CD4-positive, alpha-beta T cell treated with Interferon alpha-2 for 1 hour (primary cell): ENCODE data around the gene ABCA7.

ENCODE experiments used
- DNase-seq, 2 donors: peaks; one replicate each; pipeline ENCODE4 v3.0.0-alpha.2; 2020 to 2022

The ABCA7 gene

DNA sequence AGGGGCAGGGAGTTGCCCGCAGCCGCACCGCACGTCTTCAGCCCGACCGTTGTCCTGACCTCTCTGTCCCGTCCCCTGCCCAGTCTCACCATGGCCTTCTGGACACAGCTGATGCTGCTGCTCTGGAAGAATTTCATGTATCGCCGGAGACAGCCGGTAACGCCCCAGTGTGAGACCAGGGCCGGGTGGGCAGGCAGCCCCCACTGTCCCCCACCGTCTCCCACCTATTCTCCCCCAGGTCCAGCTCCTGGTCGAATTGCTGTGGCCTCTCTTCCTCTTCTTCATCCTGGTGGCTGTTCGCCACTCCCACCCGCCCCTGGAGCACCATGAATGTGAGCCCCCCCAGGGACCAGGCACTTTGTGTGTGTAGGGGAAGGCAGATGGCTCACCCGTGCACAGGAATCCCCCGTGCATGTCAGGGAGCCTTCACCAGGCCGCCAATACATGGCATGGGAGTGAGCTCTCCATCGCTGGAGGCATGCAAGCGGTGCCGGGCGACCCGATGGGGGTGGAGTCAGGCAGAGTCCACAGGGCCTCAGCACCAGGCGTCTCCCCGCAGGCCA, 1.4 kb downstream of the ABCA7 start:
- no peak for DNase-seq

DNA sequence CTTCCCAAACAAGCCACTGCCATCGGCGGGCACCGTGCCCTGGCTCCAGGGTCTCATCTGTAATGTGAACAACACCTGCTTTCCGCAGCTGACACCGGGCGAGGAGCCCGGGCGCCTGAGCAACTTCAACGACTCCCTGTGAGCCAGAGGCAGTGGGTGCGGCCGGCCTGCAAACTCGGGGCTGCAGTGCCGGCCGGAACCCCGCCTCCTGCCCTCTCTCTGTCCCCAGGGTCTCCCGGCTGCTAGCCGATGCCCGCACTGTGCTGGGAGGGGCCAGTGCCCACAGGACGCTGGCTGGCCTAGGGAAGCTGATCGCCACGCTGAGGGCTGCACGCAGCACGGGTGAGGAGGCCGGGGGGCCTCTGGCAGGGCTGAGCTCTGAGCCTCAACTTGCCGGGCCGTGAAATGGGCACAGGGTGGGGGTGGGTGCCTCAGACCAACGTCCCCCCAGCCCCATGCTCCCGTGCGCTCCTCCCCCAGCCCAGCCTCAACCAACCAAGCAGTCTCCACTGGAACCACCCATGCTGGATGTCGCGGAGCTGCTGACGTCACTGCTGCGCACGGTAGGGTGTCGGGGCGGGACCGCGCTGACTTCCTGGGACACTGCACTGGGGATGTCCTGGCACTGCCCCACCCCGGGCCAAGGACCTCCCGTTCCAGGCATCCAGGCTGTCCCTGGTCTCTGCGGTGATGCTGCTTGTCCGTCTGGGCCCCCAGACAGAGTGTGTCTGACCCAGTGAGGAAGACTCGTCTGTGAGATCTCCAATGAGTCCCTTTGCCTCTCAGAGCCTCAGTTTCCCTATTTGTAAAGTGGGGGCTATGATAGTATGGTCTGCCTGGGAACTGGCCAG, 2.2 kb downstream of the ABCA7 start:
- DNase-seq, result no peak

DNA sequence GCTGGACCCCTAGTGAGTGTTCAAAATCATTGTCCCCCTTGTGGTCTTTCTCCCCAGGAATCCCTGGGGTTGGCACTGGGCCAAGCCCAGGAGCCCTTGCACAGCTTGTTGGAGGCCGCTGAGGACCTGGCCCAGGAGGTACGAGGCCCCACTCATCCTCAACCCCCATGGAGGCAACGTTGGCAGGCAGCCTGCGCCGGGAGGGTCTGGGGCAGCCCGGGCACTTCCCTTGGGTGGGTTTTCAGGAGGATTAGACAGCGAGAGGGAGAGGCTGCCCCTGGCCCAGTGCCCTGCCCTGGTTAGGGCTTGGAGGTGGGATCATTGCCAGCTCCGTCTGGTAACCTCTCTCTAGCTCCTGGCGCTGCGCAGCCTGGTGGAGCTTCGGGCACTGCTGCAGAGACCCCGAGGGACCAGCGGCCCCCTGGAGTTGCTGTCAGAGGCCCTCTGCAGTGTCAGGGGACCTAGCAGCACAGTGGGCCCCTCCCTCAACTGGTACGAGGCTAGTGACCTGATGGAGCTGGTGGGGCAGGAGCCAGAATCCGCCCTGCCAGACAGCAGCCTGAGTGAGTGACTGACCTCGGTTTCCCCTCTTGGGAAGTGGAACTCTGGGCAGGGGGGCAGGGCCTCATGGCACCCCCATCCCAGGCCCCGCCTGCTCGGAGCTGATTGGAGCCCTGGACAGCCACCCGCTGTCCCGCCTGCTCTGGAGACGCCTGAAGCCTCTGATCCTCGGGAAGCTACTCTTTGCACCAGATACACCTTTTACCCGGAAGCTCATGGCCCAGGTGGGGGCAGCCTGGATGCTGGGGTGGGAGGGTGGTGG, 3.0 kb downstream of the ABCA7 start:
- no peak for DNase-seq

DNA sequence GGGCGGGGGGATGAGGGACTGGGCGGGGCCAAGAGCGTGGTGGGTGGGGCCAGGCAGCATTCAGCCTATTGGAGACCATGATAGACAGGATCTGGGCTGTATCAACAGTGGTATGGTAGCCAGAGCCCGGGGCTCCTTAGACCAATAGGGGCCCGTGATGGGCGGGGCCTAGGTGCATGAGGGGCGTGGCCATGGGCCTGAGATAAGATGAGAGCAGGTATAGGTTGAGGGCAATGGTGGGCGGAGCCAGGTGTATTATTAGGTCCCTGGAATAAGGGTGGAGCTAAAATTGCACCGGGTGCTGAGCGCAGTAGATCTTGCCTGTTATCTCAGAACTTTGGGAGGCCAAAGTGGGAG, 5.3 kb downstream of the ABCA7 start:
- DNase-seq, result peak; percentile 83

DNA sequence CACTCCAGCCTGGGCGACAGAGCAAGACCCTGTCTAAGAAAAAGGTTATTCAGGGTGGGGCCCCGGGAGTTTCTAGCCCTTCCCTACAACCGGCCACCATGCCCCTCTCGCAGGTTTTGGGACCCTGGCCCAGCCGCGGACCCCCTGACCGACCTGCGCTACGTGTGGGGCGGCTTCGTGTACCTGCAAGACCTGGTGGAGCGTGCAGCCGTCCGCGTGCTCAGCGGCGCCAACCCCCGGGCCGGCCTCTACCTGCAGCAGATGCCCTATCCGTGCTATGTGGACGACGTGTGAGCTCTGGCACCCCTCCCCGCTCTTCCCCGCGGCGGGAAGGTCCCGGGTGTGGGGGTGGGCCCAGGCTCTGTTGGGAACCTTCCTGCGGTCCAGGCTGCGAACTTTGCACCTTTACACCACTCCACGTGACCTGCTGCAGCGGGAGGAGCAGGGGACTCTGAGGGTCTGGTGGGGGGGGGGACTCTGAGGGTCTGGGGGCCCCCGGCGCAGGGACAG, 6.3 kb downstream of the ABCA7 start:
- DNase-seq, result no peak

DNA sequence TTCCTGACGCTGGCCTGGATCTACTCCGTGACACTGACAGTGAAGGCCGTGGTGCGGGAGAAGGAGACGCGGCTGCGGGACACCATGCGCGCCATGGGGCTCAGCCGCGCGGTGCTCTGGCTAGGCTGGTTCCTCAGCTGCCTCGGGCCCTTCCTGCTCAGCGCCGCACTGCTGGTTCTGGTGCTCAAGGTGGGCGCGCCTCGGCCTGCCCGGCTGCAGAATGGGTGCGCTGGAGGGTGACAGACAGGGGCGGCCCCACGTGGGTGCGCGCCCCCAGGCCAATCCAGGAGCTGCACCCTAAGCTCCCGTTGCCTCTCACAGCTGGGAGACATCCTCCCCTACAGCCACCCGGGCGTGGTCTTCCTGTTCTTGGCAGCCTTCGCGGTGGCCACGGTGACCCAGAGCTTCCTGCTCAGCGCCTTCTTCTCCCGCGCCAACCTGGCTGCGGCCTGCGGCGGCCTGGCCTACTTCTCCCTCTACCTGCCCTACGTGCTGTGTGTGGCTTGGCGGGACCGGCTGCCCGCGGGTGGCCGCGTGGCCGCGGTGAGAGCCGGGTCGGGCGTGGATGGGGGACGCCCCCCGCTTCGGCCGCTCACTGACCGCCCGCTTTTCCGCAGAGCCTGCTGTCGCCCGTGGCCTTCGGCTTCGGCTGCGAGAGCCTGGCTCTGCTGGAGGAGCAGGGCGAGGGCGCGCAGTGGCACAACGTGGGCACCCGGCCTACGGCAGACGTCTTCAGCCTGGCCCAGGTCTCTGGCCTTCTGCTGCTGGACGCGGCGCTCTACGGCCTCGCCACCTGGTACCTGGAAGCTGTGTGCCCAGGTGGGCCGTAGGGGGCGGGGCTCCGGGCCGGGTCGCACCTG, 7.2 kb downstream of the ABCA7 start:
- no peak for DNase-seq

DNA sequence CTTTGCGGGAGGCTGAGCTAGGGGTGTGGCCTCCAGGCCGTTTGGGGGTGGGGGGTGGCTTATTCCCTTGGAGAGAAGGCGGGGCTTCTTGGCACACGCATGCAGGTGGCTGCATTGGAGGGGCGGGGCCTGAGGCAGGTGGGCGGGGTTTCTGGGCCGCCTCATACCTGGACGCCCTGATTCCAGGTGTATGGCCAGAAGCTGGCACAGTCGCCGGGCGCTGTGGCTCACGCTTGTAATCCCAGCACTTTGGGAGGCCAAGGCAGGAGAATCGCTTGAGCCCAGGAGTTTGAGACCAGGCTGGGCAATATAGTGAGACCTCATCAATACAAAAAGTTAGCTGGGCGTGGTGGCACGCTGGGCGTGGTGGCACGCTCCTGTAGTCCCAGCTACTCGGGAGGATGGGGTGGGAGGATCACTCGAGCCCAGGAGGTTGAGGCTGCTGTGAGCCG, 7.8 kb downstream of the ABCA7 start:
- no peak for DNase-seq

DNA sequence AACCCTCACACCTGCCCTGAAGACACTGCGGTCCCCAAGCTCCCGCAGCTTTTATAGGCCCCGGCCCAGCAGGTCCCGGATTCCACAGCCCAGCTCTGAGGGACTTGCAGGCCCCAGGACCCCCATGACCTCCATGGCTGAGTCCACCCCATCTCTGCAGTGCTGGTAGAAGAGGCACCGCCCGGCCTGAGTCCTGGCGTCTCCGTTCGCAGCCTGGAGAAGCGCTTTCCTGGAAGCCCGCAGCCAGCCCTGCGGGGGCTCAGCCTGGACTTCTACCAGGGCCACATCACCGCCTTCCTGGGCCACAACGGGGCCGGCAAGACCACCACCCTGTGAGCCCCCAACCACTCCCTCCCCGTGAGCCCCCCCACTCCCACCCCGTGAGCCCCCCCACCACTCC, 9.2 kb downstream of the ABCA7 start:
- DNase-seq, result no peak

DNA sequence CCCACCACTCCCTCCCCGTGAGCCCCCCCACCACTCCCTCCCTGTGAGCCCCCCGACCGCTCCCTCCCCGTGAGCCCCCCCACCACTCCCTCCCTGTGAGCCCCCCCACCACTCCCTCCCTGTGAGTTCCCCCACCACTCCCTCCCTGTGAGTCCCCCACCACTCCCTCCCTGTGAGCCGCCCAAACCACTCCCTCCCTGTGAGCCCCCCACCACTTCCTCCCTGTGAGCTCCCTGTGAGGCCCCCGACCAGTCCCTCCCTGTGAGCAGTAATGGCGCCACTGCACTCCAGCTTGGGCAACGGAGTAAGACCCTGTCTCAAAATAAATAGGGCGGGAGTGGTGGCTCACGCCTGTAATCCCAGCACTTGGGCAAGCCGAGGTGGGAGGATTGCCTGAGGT, 9.9 kb downstream of the ABCA7 start:
- DNase-seq, result no peak

DNA sequence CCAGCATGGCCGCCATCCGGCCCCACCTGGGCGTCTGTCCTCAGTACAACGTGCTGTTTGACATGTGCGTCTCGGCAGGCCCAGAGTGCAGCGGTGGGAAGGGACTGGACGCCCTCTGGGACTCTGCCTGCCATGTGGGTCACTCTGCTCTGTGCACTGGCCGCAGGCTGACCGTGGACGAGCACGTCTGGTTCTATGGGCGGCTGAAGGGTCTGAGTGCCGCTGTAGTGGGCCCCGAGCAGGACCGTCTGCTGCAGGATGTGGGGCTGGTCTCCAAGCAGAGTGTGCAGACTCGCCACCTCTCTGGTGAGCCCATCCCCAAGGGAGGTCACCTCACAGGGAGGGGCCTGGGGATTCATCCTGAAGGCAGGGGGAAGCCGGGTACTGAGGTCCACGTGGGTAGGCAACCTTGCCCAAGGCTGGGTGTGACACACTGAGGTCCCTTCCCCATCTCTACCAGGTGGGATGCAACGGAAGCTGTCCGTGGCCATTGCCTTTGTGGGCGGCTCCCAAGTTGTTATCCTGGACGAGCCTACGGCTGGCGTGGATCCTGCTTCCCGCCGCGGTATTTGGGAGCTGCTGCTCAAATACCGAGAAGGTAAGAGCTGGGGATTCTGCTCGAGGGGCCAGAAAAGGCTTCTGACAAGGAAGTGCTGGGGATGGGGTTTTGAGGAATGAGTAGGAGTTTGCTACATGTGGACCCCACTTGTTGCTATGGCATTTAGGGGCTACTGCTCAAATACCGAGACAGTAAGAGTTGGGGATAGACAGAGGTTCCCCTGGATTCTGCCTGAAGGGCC, 11.3 kb downstream of the ABCA7 start:
- DNase-seq, result no peak

DNA sequence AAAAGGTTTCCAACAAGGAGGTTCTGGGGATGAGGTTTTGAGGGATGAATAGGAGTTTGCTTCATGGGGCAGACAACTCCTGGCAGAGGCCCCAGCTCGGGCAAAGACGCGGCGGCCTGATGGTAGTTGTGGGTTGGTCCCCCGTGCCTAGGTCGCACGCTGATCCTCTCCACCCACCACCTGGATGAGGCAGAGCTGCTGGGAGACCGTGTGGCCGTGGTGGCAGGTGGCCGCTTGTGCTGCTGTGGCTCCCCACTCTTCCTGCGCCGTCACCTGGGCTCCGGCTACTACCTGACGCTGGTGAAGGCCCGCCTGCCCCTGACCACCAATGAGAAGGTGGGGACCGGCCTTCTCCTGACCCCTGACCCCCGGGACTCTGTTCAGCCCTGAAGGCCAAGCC, 11.9 kb downstream of the ABCA7 start:
- DNase-seq, result no peak

DNA sequence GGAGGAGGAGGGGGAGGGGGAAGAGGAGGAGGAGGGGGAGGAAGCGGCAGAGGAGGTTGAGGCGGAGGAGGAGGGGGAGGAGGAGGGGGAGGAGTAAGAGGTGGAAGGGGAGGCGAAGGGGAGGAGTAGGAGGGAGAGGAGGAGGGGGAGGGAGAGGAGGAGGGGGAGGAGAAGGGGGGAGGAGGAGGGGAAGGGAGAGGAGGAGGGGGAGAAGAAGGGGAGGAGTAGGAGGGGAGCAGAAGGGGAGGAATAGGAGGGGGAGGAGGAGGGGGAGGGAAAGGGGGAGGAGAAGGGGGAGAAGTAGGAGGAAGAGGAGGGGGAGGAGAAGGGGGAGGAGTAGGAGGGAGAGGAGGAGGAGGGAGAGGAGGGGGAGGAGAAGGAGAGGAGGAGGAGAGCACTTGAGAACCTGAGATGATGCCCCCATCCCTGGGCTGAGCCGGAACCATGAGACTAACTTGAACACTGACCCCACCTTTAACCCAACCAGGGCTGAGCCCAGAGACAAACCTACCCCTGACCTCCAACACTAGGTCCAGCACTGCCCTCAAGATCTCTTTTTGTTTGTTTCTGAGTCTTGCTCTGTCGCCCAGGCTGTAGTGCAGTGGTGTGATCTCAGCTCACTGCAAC, 12.6 kb downstream of the ABCA7 start:
- no peak for DNase-seq

DNA sequence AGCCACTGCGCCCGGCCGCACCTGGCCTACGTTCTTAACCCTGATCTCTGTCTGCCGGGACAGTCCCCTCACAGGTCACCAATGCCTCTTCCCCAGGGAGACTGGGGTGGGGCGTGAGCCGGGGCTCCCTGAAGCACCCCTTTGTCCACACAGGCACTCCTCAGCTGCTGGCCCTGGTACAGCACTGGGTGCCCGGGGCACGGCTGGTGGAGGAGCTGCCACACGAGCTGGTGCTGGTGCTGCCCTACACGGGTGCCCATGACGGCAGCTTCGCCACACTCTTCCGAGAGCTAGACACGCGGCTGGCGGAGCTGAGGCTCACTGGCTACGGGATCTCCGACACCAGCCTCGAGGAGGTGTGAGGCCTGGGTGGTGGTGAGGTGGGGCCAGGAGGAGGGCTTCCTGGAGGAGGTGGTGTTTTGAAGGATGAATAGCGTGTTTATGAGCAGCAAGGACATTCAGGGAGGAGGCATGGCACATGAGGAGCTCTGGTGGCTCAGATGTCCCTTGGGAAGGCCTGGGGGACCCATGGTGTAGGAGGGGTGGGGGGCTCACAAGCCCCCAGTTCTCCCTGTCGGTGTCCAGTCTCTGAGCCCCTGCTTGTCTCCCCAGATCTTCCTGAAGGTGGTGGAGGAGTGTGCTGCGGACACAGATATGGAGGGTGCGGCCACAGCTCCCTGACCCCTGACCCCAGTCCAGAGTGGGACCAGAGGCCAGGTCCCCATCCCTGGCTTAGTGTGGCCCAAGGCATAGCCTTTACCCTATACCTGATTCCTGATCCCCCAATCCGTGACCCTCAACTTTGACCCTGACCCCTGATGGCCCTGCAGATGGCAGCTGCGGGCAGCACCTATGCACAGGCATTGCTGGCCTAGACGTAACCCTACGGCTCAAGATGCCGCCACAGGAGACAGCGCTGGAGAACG, 13.5 kb downstream of the ABCA7 start:
- DNase-seq, result no peak

DNA sequence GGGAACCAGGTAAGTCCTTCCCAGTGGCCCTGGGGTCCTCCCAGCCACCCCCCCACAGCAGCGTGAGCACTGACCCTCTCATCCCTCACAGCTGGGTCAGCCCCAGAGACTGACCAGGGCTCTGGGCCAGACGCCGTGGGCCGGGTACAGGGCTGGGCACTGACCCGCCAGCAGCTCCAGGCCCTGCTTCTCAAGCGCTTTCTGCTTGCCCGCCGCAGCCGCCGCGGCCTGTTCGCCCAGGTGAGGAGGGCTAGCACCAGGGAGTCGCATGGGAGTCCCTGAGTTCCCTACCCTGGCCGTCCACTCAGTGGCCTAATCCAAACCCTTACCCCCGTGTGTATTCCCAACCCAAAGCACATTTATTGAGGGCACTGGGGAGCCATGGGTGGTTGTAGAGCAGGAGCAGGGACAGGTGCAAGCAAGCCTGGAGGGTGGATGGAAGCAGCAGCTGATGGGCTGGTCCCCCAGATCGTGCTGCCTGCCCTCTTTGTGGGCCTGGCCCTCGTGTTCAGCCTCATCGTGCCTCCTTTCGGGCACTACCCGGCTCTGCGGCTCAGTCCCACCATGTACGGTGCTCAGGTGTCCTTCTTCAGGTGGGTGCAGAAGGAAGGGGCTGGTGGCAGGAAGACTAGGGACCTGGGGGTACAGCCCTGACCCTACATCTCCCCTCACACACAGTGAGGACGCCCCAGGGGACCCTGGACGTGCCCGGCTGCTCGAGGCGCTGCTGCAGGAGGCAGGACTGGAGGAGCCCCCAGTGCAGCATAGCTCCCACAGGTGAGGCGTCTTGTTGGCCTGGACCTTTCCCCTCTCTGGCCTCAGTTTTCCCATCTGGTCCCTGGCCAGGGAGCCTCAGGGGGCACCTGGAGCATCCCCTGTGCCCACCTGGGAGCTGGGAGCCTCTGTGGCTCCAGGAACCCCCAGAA, 14.5 kb downstream of the ABCA7 start:
- DNase-seq, result no peak

DNA sequence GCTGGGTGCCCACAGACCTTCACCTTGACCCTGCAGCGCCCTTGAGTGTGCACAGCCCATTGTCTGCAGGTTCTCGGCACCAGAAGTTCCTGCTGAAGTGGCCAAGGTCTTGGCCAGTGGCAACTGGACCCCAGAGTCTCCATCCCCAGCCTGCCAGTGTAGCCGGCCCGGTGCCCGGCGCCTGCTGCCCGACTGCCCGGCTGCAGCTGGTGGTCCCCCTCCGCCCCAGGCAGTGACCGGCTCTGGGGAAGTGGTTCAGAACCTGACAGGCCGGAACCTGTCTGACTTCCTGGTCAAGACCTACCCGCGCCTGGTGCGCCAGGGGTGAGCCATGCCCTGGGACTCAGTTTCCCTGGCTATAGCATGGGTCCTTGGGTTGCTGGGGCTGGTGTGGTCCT, 15.1 kb downstream of the ABCA7 start:
- DNase-seq, result no peak

DNA sequence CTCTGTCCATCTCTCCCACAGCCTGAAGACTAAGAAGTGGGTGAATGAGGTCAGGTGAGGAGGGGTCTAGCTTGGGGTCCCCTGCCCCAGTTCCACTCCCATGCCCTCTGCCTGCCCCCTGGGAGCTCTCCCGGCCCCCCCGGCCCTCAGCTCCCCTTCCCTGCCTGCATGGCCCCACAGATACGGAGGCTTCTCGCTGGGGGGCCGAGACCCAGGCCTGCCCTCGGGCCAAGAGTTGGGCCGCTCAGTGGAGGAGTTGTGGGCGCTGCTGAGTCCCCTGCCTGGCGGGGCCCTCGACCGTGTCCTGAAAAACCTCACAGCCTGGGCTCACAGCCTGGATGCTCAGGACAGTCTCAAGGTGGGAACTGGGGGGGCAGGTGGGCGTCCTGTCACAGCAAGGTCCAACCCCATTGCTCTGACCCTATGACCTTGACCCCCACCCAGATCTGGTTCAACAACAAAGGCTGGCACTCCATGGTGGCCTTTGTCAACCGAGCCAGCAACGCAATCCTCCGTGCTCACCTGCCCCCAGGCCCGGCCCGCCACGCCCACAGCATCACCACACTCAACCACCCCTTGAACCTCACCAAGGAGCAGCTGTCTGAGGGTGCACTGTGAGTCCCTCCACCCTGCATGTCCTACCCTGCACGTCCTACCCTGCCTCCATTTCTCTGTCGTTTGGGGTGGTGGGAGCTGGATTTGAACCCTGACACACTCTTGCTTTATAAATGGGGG, 16.1 kb downstream of the ABCA7 start:
- no peak for DNase-seq

DNA sequence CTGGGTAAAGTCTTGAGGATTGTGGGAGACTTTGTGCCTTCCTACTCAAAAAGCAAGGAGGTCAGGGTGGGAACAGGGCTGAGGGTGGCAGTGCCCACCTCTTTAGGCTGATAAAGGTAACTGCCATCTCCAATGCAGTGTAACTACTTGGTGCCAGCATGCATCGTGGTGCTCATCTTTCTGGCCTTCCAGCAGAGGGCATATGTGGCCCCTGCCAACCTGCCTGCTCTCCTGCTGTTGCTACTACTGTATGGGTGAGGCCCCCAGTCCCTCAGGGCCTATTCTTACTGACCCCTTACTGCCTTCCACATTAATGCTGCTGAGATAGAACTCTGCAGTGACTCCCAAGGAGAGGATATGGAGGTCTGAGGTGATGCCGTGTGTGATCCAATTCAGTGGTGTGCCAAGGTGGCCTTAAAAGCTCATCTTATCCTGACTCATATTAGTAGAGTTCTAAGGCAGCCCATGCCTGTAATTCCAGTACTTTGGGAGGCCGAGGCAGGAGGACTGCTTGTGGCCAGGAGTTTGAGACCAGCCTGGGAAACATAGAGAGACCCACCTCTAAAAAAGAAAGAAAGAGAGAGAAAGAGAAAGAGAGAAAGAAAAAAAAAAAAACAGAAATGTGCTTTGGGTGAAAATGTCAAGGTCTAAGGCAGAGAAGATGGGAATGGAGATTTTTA, 17.4 kb downstream of the ABCA7 start:
- DNase-seq, result peak; percentile 50 to 77

DNA sequence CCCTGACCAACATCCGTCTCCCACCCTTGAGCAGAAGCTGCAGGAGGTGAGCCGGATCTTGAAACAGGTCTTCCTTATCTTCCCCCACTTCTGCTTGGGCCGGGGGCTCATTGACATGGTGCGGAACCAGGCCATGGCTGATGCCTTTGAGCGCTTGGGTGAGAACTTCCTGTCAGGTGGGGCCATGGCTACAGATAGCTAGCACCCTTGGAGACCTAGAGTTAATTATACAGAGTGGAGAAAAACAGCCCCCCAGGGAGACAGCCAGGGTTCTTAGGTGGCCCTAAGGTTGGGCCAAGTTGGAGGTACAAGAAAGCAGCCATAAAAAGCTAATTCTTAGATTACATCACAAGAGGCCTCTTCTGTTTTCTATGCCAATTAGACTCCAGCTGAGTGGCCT, 18.2 kb downstream of the ABCA7 start:
- DNase-seq, result no peak
